Mucosa of rectum (tissue), 2 donors: ENCODE measurements around the gene KPNA2.
"Not testable (repeated sequence)": the region's sequence is repeated elsewhere in the genome, so short reads cannot be mapped to it uniquely, and the experiment has no call there.

ENCODE experiments used
- H3K27ac ChIP-seq, 2 donors: one replicate each; pipeline ENCODE4 v1.7.0; 2013; ENCODE audit warnings: inconsistent platforms in 2 of 2, low read depth in 2 of 2, low read length in 2 of 2
- H3K27me3 ChIP-seq, 2 donors: one replicate each; pipeline ENCODE4 v1.7.0; 2013; ENCODE audit warnings: low read length in 2 of 2; ENCODE audit not compliant: control insufficient read depth in 2 of 2, insufficient read depth in 2 of 2
- H3K36me3 ChIP-seq, 2 donors: one replicate each; pipeline ENCODE4 v1.7.0; 2013; ENCODE audit warnings: low read length in 2 of 2; ENCODE audit not compliant: control insufficient read depth in 2 of 2, insufficient read depth in 2 of 2
- H3K4me1 ChIP-seq, 2 donors: one replicate each; pipeline ENCODE4 v1.7.0; 2013; ENCODE audit warnings: low read length in 2 of 2, mild to moderate bottlenecking in 1 of 2; ENCODE audit not compliant: control insufficient read depth in 2 of 2, insufficient read depth in 2 of 2
- H3K4me3 ChIP-seq, 2 donors: one replicate each; pipeline ENCODE4 v1.7.0; 2013; ENCODE audit warnings: low read length in 2 of 2
- H3K9ac ChIP-seq, 2 donors: one replicate each; pipeline ENCODE4 v1.7.0; 2013; ENCODE audit warnings: low read length in 2 of 2, low read depth in 1 of 2, mild to moderate bottlenecking in 1 of 2
- H3K9me3 ChIP-seq, 2 donors: one replicate each; pipeline ENCODE4 v1.7.0; 2013; ENCODE audit warnings: low read length in 2 of 2; ENCODE audit not compliant: control insufficient read depth in 2 of 2
- donor health status: healthy.
- donor health status: Normal muscosa, but diverticular disease.

The KPNA2 gene

DNA sequence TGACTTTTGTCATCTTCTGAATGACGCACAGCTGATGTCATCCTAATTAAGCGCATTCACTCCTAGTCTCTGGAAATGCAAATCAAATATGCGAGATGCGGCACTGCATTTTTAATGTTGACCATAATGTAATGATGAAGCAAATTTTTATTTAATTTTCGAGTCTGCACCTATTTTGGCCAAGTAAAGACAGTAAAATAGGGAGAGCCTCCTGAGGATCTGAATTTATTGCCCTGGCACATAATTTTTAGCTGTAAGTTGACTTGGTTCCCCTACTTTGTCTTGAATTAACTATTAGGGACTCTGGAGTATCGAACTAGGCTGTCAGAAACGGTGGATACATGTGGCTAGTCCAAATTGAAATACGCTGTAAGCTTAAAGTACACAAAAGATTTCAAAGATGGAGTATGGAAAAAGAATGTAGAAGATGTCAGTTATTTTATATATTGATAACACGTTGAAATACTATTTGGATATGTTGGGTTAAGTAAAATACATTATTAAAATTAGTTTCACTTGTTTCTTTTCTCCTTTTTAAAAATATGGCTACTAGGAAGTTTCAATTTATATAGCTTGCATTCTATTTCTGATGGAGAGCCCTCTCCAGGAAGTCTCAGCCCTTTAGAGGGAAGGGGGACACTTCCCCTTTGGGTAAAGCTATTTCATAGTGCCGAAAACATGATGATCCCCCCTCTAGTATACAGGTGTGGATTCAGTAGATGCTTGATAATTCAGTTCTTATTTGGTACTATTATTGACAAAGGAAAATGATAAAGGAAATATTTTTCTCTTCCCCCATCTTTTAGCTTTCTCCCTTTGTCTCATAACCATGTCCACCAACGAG, 991 bp downstream of the KPNA2 start:
- peak overlapping the region; percentile 75 to 87 for H3K9ac ChIP-seq
- peak overlapping the region; percentile 69 to 82 for H3K27ac ChIP-seq
- no peaks in the 10 kb centered on the region for H3K27me3 ChIP-seq
- peaks cover 4 to 5% of the 10 kb centered on the region in 2 donors for H3K4me1 ChIP-seq
- peaks cover 11 to 18% of the 10 kb centered on the region in 2 donors for H3K36me3 ChIP-seq
- H3K9me3 ChIP-seq = no peaks in the 10 kb centered on the region
- H3K4me3 ChIP-seq = peak overlapping the region; percentile 85 to 95

GRCh38 chr17:68047153-68047846, 11.8 kb downstream of the KPNA2 start:
- H3K27me3 ChIP-seq = no peaks in the 10 kb centered on the region
- H3K4me1 ChIP-seq = no peaks in the 10 kb centered on the region
- H3K9ac ChIP-seq = no peak overlapping the region
- no peaks in the 10 kb centered on the region for H3K9me3 ChIP-seq
- H3K4me3 ChIP-seq = no peak overlapping the region
- no peak overlapping the region for H3K27ac ChIP-seq
- peaks cover 17 to 18% of the 10 kb centered on the region in 2 donors for H3K36me3 ChIP-seq

GRCh38 chr17:68047890-68048542, 12.5 kb downstream of the KPNA2 start:
- peaks cover 12 to 14% of the 10 kb centered on the region in 2 donors for H3K36me3 ChIP-seq
- not testable (repeated sequence) for H3K4me3 ChIP-seq, H3K4me1 ChIP-seq, H3K9me3 ChIP-seq, H3K9ac ChIP-seq, H3K27me3 ChIP-seq, H3K27ac ChIP-seq

- no peaks in the 10 kb centered on the region for H3K4me1 ChIP-seq
- H3K27ac ChIP-seq = no peak overlapping the region
- peaks cover 10% of the 10 kb centered on the region in 2 donors for H3K36me3 ChIP-seq
- H3K9me3 ChIP-seq = no peaks in the 10 kb centered on the region
- no peaks in the 10 kb centered on the region for H3K27me3 ChIP-seq
- no peak overlapping the region for H3K9ac ChIP-seq
- H3K4me3 ChIP-seq = no peak overlapping the region
Measured at GRCh38 chr17:68048996-68049395, 13.5 kb downstream of the KPNA2 start.

- not testable (repeated sequence) for H3K4me3 ChIP-seq, H3K36me3 ChIP-seq
Measured at GRCh38 chr17:68049812-68050437, 14.4 kb downstream of the KPNA2 start.

DNA sequence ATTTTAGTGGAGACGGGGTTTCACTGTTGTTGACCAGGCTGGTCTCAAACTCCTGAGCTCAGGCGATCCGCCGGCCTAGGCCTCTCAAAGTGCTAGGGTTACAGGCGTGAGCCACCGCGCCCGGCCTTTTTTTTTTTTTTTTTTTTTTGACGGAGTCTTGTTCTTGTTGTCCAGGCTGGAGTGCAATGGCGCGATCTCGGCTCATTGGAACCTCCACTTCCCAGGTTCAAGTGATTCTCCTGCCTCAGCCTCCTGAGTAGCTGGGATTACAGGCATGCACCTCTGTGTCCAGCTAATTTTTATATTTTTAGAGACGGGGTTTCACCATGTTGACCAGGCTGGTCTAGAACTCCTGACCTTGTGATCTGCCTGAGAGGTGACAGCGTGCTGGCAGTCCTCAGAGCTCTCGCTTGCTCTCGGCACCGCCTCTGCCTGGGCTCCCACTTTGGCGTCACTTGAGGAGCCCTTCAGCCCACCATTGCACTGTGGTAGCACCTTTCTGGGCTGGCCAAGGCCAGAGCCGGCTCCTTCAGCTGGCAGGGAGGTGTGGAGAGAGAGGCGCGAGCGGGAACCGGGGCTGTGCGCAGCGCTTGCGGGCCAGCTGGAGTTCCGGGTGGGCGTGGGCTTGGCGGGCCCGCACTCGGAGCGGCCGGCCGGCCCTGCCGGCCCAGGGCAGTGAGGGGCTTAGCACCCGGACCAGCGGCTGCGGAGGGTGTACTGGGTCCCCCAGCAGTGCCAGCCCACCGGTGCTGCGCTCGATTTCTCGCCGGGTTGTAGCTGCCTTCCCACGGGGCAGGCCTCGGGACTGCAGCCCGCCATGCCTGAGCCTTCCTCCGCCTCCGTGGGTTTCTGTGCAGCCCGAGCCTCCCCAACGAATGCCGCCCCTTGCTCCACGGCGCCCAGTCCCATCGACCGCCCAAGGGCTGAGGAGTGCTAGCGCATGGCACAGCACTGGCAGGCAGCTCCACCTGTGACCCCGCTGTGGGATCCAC, 16.1 kb downstream of the KPNA2 start:
- H3K4me3 ChIP-seq, H3K9ac ChIP-seq, H3K36me3 ChIP-seq, H3K4me1 ChIP-seq, H3K27ac ChIP-seq, H3K27me3 ChIP-seq, H3K9me3 ChIP-seq: not testable (repeated sequence)

More at GRCh38 chr17:68049812-68050437, 14.4 kb downstream of the KPNA2 start:
- H3K27me3 ChIP-seq, H3K4me1 ChIP-seq, H3K9ac ChIP-seq, H3K9me3 ChIP-seq, H3K27ac ChIP-seq: not testable (repeated sequence)

GRCh38 chr17:68052810-68053209, 17.3 kb downstream of the KPNA2 start:
- no peaks in the 10 kb centered on the region for H3K4me1 ChIP-seq
- peaks cover 0 to 1% of the 10 kb centered on the region in 2 donors for H3K36me3 ChIP-seq
- peak overlapping the region in 1 of 2 donors; percentile 38 for H3K27ac ChIP-seq
- H3K27me3 ChIP-seq = no peaks in the 10 kb centered on the region
- no peaks in the 10 kb centered on the region for H3K9me3 ChIP-seq
- H3K4me3 ChIP-seq = no peak overlapping the region
- no peak overlapping the region for H3K9ac ChIP-seq

- H3K27me3 ChIP-seq = no peaks in the 10 kb centered on the region
- no peak overlapping the region for H3K9ac ChIP-seq
- H3K9me3 ChIP-seq = no peaks in the 10 kb centered on the region
- H3K4me3 ChIP-seq = no peak overlapping the region
- no peaks in the 10 kb centered on the region for H3K4me1 ChIP-seq
- no peaks in the 10 kb centered on the region for H3K36me3 ChIP-seq
- peak overlapping the region; percentile 10 to 38 for H3K27ac ChIP-seq
Measured at GRCh38 chr17:68053231-68054013, 17.9 kb downstream of the KPNA2 start.
